Measurements from ENCODE around the gene DNAJC4. TPM values are rescaled to one million over a fixed set of nuclear protein-coding genes. Genes with fewer than 3 reads are reported as not detected.

Gene DNAJC4
- total RNA-seq, 4 donors from 2014 or later, result 10.9 to 48.6 (median 21.9) TPM

GRCh38 chr11:64265176-64266160 lies 35.1 kb downstream of the DNAJC4 start:
- Histone ChIP-seq H3K4me1 (peaks cover 18 to 26% of the 10 kb centered on the region in 2 donors), H3K27ac (no peak overlapping the region), H3K27me3 (no peaks in the 10 kb centered on the region), H3K4me3 (replicated peaks in 1 of 3) (no peak overlapping the region), H3K36me3 (peaks cover 16% of the 10 kb centered on the region in 2 donors), H3K9me3 (no peaks in the 10 kb centered on the region)
- intact Hi-C loops (cut with DNase I), result no loop called here
- 93 to 94% methylated on average over 26 to 32 of the region's 35 CpGs for WGBS, 2 donors
- DNase-seq, result no peak
- TF ChIP-seq, protein P1, sequence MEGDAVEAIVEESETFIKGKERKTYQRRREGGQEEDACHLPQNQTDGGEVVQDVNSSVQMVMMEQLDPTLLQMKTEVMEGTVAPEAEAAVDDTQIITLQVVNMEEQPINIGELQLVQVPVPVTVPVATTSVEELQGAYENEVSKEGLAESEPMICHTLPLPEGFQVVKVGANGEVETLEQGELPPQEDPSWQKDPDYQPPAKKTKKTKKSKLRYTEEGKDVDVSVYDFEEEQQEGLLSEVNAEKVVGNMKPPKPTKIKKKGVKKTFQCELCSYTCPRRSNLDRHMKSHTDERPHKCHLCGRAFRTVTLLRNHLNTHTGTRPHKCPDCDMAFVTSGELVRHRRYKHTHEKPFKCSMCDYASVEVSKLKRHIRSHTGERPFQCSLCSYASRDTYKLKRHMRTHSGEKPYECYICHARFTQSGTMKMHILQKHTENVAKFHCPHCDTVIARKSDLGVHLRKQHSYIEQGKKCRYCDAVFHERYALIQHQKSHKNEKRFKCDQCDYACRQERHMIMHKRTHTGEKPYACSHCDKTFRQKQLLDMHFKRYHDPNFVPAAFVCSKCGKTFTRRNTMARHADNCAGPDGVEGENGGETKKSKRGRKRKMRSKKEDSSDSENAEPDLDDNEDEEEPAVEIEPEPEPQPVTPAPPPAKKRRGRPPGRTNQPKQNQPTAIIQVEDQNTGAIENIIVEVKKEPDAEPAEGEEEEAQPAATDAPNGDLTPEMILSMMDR (IDR thresholded peaks at IDR 0.05), result no peak
- TF ChIP-seq POLR2A (IDR thresholded peaks at IDR 0.05), result no peak

GRCh38 chr11:64266339-64266738 lies 36.0 kb downstream of the DNAJC4 start:
- H3K27ac ChIP-seq, result no peak overlapping the region

GRCh38 chr11:64267207-64267945 lies 37.0 kb downstream of the DNAJC4 start:
- Histone ChIP-seq H3K4me1 (peaks cover 26 to 32% of the 10 kb centered on the region in 2 donors), H3K36me3 (peaks cover 11 to 13% of the 10 kb centered on the region in 2 donors), H3K4me3 (replicated peaks in 1 of 3) (no peak overlapping the region), H3K27ac (peak overlapping the region; percentile 95 to 99 (median 96)), H3K9me3 (no peaks in the 10 kb centered on the region), H3K27me3 (no peaks in the 10 kb centered on the region)
- intact Hi-C loops (cut with DNase I), result no loop called here
- TF ChIP-seq, protein P1 (IDR thresholded peaks at IDR 0.05), result no peak
- peak in 1 of 2 donors; percentile 22 for TF ChIP-seq POLR2A (IDR thresholded peaks at IDR 0.05)
- peak; percentile 60 for DNase-seq
- WGBS, 2 donors, result 63 to 74% methylated on average over 18 to 19 of the region's 27 CpGs

More at GRCh38 chr11:64266339-64266738, 36.0 kb downstream of the DNAJC4 start:
- intact Hi-C loops (cut with DNase I), result no loop called here
- peaks cover 18 to 26% of the 10 kb centered on the region in 2 donors for H3K4me1 ChIP-seq
- H3K27me3 ChIP-seq, result no peaks in the 10 kb centered on the region
- H3K9me3 ChIP-seq, result no peaks in the 10 kb centered on the region
- 84 to 94% methylated on average over 14 to 15 of the region's 15 CpGs for WGBS, 2 donors
- H3K4me3 ChIP-seq (replicated peaks in 1 of 3), result no peak overlapping the region
- DNase-seq, result no peak
- TF ChIP-seq, protein P1 (IDR thresholded peaks at IDR 0.05), result no peak
- TF ChIP-seq POLR2A (IDR thresholded peaks at IDR 0.05), result no peak
- H3K36me3 ChIP-seq, result peaks cover 16% of the 10 kb centered on the region in 2 donors

GRCh38 chr11:64268025-64268892 lies 37.9 kb downstream of the DNAJC4 start:
- intact Hi-C loops (cut with DNase I), result no loop called here
- Histone ChIP-seq H3K9me3 (no peaks in the 10 kb centered on the region), H3K27ac (peak overlapping the region; percentile 95 to 99 (median 96)), H3K27me3 (no peaks in the 10 kb centered on the region), H3K36me3 (peaks cover 5% of the 10 kb centered on the region in 2 donors), H3K4me3 (replicated peaks in 1 of 3) (peak overlapping the region in 1 of 3 donors; percentile 80), H3K4me1 (peaks cover 26 to 32% of the 10 kb centered on the region in 2 donors)
- DNase-seq, result peak; percentile 44
- 64 to 70% methylated on average over 13 to 19 of the region's 23 CpGs for WGBS, 2 donors
- no peak for TF ChIP-seq POLR2A (IDR thresholded peaks at IDR 0.05)
- TF ChIP-seq, protein P1 (IDR thresholded peaks at IDR 0.05), result no peak

Data from thyroid gland (tissue), 4 donors.